GM12873 (cell line): ENCODE measurements around the gene SSMEM1.

Experiments
- CTCF ChIP-seq: IDR thresholded peaks from 2 replicates; pipeline ENCODE4 v1.5.1; 2012; ENCODE audit warnings: low read depth, mild to moderate bottlenecking, moderate library complexity, low read length, control low read depth; ENCODE audit not compliant: insufficient read depth; ENCODE audit errors: missing control alignments

Gene SSMEM1

DNA sequence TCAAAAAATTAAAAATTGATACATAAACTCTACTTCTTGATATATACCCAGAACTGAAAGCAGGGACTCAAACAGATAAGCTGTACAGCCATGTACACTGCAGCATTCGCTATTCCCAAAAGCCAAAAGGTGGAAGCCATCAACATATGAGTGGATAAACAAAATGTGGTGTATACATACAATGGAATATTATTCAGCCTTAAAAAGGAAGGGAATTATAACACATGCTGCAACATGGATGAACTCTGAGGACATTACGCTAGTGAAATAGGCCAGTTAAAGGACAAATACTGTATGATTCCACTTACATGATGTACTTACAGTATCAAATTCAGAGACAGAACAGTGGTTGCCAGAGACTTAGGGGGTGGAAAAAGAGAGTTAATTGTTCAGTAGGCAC, 10.6 kb upstream of the SSMEM1 start:
- TF ChIP-seq CTCF: no peak

GRCh38 chr7:130201796-130202195, 5.9 kb upstream of the SSMEM1 start:
- no peak for TF ChIP-seq CTCF

- no peak for TF ChIP-seq CTCF
Measured at GRCh38 chr7:130205084-130205947, 2.3 kb upstream of the SSMEM1 start, which contains the start of gene TMEM209. Gene TMEM209, minus strand, starts transcription at chr7:130205406. Its CDS starts 31 bp downstream, at chr7:130205375.

- TF ChIP-seq CTCF: no peak
Measured at GRCh38 chr7:130207033-130207432, 627 bp upstream of the SSMEM1 start.

- no peak for TF ChIP-seq CTCF
Measured at GRCh38 chr7:130208516-130208915, 856 bp downstream of the SSMEM1 start.

- TF ChIP-seq CTCF: no peak
Measured at GRCh38 chr7:130210181-130210935, 2.7 kb downstream of the SSMEM1 start.

DNA sequence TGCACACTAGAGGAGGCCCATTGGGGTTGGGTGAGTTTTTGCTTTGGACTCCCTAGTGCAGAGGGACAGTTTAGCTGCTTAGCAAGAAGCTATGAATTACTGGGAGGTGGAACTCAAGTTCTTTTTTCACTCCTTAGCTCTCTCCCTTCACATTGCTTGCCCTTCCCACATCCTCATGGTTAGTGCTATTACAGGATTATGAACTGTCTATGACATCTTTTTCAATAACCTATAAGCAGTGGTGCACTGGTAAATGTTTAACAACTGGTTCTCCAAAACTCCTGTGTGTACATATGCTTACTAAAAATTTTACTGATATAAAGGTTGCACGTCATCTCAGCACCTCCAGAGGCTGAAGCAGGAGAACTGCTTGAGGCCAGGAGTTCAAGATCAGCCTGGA, 6.2 kb downstream of the SSMEM1 start:
- TF ChIP-seq CTCF: no peak
